Mucosa of rectum (tissue), 2 donors: ENCODE measurements around the gene CCDC190.

ENCODE experiments used
- H3K27ac ChIP-seq, 2 donors: one replicate each; pipeline ENCODE4 v1.7.0; 2013; ENCODE audit warnings: inconsistent platforms in 2 of 2, low read depth in 2 of 2, low read length in 2 of 2
- H3K27me3 ChIP-seq, 2 donors: one replicate each; pipeline ENCODE4 v1.7.0; 2013; ENCODE audit warnings: low read length in 2 of 2; ENCODE audit not compliant: control insufficient read depth in 2 of 2, insufficient read depth in 2 of 2
- H3K36me3 ChIP-seq, 2 donors: one replicate each; pipeline ENCODE4 v1.7.0; 2013; ENCODE audit warnings: low read length in 2 of 2; ENCODE audit not compliant: control insufficient read depth in 2 of 2, insufficient read depth in 2 of 2
- H3K4me1 ChIP-seq, 2 donors: one replicate each; pipeline ENCODE4 v1.7.0; 2013; ENCODE audit warnings: low read length in 2 of 2, mild to moderate bottlenecking in 1 of 2; ENCODE audit not compliant: control insufficient read depth in 2 of 2, insufficient read depth in 2 of 2
- H3K4me3 ChIP-seq, 2 donors: one replicate each; pipeline ENCODE4 v1.7.0; 2013; ENCODE audit warnings: low read length in 2 of 2
- H3K9ac ChIP-seq, 2 donors: one replicate each; pipeline ENCODE4 v1.7.0; 2013; ENCODE audit warnings: low read length in 2 of 2, low read depth in 1 of 2, mild to moderate bottlenecking in 1 of 2
- H3K9me3 ChIP-seq, 2 donors: one replicate each; pipeline ENCODE4 v1.7.0; 2013; ENCODE audit warnings: low read length in 2 of 2; ENCODE audit not compliant: control insufficient read depth in 2 of 2
- donor health status: healthy.
- donor health status: Normal muscosa, but diverticular disease.

Gene CCDC190

GRCh38 chr1:162857850-162858249 lies 3.1 kb downstream of the CCDC190 start:
- Histone ChIP-seq H3K27ac (no peak overlapping the region), H3K4me3 (no peak overlapping the region), H3K27me3 (peaks cover 0 to 4% of the 10 kb centered on the region in 2 donors), H3K4me1 (no peaks in the 10 kb centered on the region), H3K36me3 (no peaks in the 10 kb centered on the region), H3K9me3 (no peaks in the 10 kb centered on the region), H3K9ac (no peak overlapping the region)

- no peak overlapping the region for H3K27ac ChIP-seq
- H3K9me3 ChIP-seq: no peaks in the 10 kb centered on the region
- no peaks in the 10 kb centered on the region for H3K4me1 ChIP-seq
- H3K4me3 ChIP-seq: no peak overlapping the region
- H3K36me3 ChIP-seq: no peaks in the 10 kb centered on the region
- H3K9ac ChIP-seq: no peak overlapping the region
- H3K27me3 ChIP-seq: no peaks in the 10 kb centered on the region
Observed at GRCh38 chr1:162856260-162856659, 4.7 kb downstream of the CCDC190 start.

GRCh38 chr1:162855461-162856150 lies 5.4 kb downstream of the CCDC190 start:
- no peaks in the 10 kb centered on the region for H3K4me1 ChIP-seq
- H3K9ac ChIP-seq: no peak overlapping the region
- no peaks in the 10 kb centered on the region for H3K27me3 ChIP-seq
- H3K9me3 ChIP-seq: no peaks in the 10 kb centered on the region
- no peak overlapping the region for H3K4me3 ChIP-seq
- no peak overlapping the region for H3K27ac ChIP-seq
- H3K36me3 ChIP-seq: no peaks in the 10 kb centered on the region

GRCh38 chr1:162854245-162854882 lies 6.6 kb downstream of the CCDC190 start:
- H3K36me3 ChIP-seq: no peaks in the 10 kb centered on the region
- no peaks in the 10 kb centered on the region for H3K9me3 ChIP-seq
- H3K4me1 ChIP-seq: no peaks in the 10 kb centered on the region
- no peak overlapping the region for H3K27ac ChIP-seq
- H3K27me3 ChIP-seq: no peaks in the 10 kb centered on the region
- H3K9ac ChIP-seq: no peak overlapping the region
- no peak overlapping the region for H3K4me3 ChIP-seq

DNA sequence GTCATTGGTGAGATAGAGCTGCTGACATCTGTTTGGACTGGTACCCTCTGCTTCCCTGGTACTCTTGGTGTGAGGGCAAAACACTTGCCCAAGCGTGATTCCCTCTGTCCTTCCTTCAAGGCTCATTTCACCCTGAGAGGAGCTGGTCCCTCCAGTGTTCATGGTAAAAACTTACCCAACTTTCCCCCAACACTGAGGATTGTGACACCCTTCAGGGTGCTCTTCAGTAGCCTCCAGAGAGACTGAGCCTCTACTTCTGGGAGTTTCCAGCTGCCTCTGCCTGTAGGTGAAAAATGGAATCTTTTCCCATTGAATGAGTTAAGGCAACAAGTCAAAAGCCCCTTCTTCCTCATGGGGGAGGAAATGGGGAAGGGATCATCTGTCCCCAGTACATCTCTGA lies 9.6 kb downstream of the CCDC190 start:
- no peaks in the 10 kb centered on the region for H3K4me1 ChIP-seq
- H3K27ac ChIP-seq: no peak overlapping the region
- no peaks in the 10 kb centered on the region for H3K36me3 ChIP-seq
- H3K4me3 ChIP-seq: no peak overlapping the region
- H3K9ac ChIP-seq: no peak overlapping the region
- H3K9me3 ChIP-seq: no peaks in the 10 kb centered on the region
- H3K27me3 ChIP-seq: no peaks in the 10 kb centered on the region

DNA sequence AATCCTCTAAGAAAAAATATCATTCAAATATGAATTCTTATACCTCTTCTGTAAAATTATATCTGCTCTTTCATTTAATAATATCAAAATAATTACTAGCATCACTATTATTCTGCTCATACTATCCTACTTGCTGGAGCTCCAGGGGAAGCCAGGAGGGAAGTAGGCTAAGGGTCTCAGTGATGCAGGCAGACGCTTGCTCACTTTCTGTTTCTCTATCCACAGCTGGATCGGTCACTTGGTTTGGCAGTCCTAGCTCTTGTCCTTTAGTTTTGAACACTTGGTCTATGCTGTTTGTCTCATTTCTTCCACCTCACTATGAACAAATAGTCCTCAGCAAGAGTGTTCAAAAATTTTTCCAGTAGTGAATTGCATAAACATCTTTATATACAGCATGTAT lies 11.3 kb downstream of the CCDC190 start:
- Histone ChIP-seq H3K27me3 (no peaks in the 10 kb centered on the region), H3K4me1 (no peaks in the 10 kb centered on the region), H3K9ac (no peak overlapping the region), H3K36me3 (no peaks in the 10 kb centered on the region), H3K27ac (no peak overlapping the region), H3K9me3 (no peaks in the 10 kb centered on the region), H3K4me3 (no peak overlapping the region)

DNA sequence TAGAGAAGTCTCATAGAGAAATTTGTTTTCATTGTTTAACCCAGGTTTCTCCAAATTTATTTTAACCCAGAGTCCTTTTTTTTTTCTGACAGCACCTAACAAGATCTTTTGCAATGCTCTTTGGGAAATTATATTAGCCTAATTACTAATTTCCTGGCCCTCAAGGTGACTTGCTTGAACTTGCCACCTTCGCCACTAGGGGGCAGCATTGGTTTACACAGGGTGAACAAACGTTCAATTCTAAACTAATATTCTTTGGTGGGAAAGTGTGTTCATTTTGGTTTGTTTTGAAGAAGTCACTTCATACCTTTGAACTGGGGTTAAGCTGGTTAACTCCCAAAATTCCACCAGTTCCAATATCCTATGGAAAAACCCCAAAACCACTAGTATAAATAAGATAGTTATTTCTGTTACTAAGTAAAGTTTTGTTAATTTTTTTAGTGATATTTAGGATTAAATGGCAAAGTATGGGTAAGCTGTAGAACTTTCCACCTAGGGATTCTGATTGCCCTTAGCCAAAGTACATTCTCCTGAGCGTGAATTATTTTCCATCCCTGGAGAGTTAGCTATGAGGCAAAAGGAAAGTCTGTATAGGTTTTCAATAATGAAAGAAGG lies 13.0 kb downstream of the CCDC190 start:
- no peak overlapping the region for H3K4me3 ChIP-seq
- no peaks in the 10 kb centered on the region for H3K27me3 ChIP-seq
- no peak overlapping the region for H3K27ac ChIP-seq
- H3K9ac ChIP-seq: no peak overlapping the region
- no peaks in the 10 kb centered on the region for H3K36me3 ChIP-seq
- H3K9me3 ChIP-seq: no peaks in the 10 kb centered on the region
- H3K4me1 ChIP-seq: no peaks in the 10 kb centered on the region

- Histone ChIP-seq H3K4me3 (no peak overlapping the region), H3K4me1 (no peaks in the 10 kb centered on the region), H3K9ac (no peak overlapping the region)
Observed at GRCh38 chr1:162846256-162847212, 14.4 kb downstream of the CCDC190 start.

DNA sequence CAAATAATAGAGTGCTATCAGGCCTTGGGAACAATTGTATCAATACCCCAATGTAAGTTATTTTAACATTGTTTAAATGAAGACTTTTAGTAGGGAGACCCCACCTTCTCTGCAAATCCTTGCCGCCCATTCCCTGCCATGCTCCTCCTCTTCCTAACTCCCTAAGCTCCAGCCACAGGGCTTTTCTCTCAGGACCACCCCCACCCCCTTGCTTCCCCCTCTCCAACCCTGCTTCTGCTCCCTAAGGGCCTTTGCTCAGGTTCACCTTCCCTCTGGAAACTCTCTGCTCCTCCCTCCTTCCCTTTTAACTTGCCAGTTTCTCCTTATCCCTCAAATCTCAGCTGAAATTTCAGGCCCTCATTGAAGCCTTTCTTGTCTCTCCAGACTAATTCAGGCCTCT lies 16.8 kb downstream of the CCDC190 start:
- H3K36me3 ChIP-seq: no peaks in the 10 kb centered on the region
- no peak overlapping the region for H3K27ac ChIP-seq
- no peaks in the 10 kb centered on the region for H3K27me3 ChIP-seq
- H3K9me3 ChIP-seq: peaks cover 0 to 3% of the 10 kb centered on the region in 2 donors
- H3K9ac ChIP-seq: no peak overlapping the region
- no peak overlapping the region for H3K4me3 ChIP-seq
- no peaks in the 10 kb centered on the region for H3K4me1 ChIP-seq

More at GRCh38 chr1:162846256-162847212, 14.4 kb downstream of the CCDC190 start:
- Histone ChIP-seq H3K27me3 (no peaks in the 10 kb centered on the region), H3K9me3 (no peaks in the 10 kb centered on the region), H3K36me3 (no peaks in the 10 kb centered on the region), H3K27ac (no peak overlapping the region)
